Muscle layer of duodenum (tissue), 2 donors: ENCODE results near the gene CHSY3.

Experiments used
- H3K27ac ChIP-seq: one replicate; pipeline ENCODE4 v1.7.0; 2013; ENCODE audit warnings: mild to moderate bottlenecking, low read length
- H3K27me3 ChIP-seq: one replicate; pipeline ENCODE4 v1.7.0; 2013; ENCODE audit warnings: low read depth, mild to moderate bottlenecking, control low read depth, low read length
- H3K36me3 ChIP-seq, 2 donors: one replicate each; pipeline ENCODE4 v1.7.0; 2013; ENCODE audit warnings: low read length in 2 of 2, control low read depth in 1 of 2, mild to moderate bottlenecking in 1 of 2; ENCODE audit not compliant: insufficient read depth in 2 of 2, control insufficient read depth in 1 of 2
- H3K4me1 ChIP-seq, 2 donors: one replicate each; pipeline ENCODE4 v1.7.0; 2013; ENCODE audit warnings: low read length in 2 of 2, mild to moderate bottlenecking in 2 of 2, control low read depth in 1 of 2, moderate library complexity in 1 of 2; ENCODE audit not compliant: insufficient read depth in 2 of 2, control insufficient read depth in 1 of 2
- H3K4me3 ChIP-seq, 2 donors: one replicate each; pipeline ENCODE4 v1.7.0; 2013; ENCODE audit warnings: low read length in 2 of 2, low read depth in 1 of 2, mild to moderate bottlenecking in 1 of 2
- H3K9me3 ChIP-seq, 2 donors: one replicate each; pipeline ENCODE4 v1.7.0; 2013; ENCODE audit warnings: low read length in 2 of 2, control low read depth in 1 of 2, mild to moderate bottlenecking in 1 of 2; ENCODE audit not compliant: control insufficient read depth in 1 of 2
- donor health status: healthy.

The CHSY3 gene

DNA sequence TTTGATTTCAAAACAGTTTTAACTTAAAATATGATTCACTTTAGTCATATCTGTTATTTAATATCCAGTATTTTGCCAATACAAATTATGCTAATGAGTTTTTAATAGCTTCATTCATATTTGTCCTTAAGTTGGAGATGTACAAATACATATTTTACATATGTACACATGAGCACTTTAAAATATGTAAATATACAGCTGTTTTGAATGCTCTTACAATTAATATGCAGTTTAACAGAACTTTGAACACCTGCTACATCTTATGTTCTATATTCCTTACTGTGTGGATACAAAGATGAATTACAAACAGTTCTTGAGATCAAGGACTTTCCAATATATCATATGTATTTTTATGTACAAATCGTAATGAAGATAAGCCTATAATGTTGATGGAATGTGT, 74.0 kb downstream of the CHSY3 start:
- Histone ChIP-seq H3K27ac (no peak overlapping the region), H3K36me3 (no peaks in the 10 kb centered on the region), H3K4me1 (no peaks in the 10 kb centered on the region), H3K9me3 (peaks cover 0 to 4% of the 10 kb centered on the region in 2 donors), H3K4me3 (no peak overlapping the region), H3K27me3 (no peaks in the 10 kb centered on the region)

DNA sequence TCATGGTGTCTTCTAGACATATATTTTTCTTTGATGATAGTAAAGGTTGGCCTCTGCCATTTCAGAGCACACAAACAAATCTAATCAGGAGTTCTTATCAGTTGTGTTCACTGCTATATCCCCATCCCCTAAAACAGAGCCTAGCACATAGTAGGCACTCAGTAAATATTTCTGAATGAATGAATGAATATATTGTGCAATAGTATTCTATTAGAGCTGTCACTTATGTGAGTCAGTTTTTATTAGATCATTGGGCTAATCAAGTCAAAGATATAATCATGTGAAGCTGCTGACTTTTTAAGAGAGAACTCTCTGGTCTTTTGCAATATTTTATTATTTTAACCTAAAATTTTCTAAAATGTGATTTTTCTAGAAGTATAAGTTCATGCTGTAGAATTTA, 84.2 kb downstream of the CHSY3 start:
- Histone ChIP-seq H3K27me3 (no peaks in the 10 kb centered on the region), H3K4me1 (no peaks in the 10 kb centered on the region), H3K9me3 (peaks cover 10 to 17% of the 10 kb centered on the region in 2 donors), H3K4me3 (no peak overlapping the region), H3K27ac (no peak overlapping the region), H3K36me3 (no peaks in the 10 kb centered on the region)

DNA sequence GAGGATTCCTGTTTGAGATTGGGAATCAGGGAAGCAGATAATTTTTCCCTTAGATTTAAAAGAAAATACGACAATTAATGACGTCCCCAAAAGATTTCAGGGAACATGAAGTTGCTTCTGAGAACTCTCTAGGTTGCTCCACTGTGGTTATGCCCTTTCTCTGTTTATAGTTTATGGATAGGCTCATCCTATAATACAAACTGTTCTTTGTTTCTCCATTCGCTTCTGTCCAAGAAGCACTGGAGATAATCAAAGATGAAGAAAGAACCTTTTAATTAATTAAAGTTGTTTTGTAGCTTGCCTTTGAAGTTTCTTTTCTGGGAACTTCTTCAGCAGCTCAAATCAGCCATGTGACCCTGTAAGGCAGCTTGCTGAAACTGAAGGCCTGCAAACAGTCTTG, 87.5 kb downstream of the CHSY3 start:
- H3K4me1 ChIP-seq, result no peaks in the 10 kb centered on the region
- H3K36me3 ChIP-seq, result no peaks in the 10 kb centered on the region
- H3K9me3 ChIP-seq, result peaks cover 0 to 4% of the 10 kb centered on the region in 2 donors
- peak overlapping the region; percentile 40 for H3K27ac ChIP-seq
- no peak overlapping the region for H3K4me3 ChIP-seq
- no peaks in the 10 kb centered on the region for H3K27me3 ChIP-seq

DNA sequence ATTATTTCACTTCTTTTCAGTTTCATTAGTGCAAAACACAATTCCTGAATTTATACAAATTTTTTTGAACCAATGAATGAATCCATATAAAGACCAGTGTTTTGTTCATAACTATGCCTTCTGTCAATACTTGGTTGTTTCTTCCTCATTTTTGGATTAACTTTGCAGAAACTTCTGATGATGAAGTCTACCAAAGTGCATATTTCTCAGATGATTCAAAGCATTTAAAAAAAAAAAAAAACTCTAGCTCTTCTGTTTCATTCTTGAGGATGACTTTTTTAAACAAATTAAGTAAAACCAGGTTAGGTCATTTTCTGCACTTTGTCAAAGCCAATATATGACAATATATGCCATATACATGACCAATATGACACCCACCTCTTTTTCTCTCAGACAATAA, 92.6 kb downstream of the CHSY3 start:
- H3K4me3 ChIP-seq, result no peak overlapping the region
- H3K9me3 ChIP-seq, result no peaks in the 10 kb centered on the region
- H3K4me1 ChIP-seq, result no peaks in the 10 kb centered on the region
- no peak overlapping the region for H3K27ac ChIP-seq
- no peaks in the 10 kb centered on the region for H3K27me3 ChIP-seq
- no peaks in the 10 kb centered on the region for H3K36me3 ChIP-seq

DNA sequence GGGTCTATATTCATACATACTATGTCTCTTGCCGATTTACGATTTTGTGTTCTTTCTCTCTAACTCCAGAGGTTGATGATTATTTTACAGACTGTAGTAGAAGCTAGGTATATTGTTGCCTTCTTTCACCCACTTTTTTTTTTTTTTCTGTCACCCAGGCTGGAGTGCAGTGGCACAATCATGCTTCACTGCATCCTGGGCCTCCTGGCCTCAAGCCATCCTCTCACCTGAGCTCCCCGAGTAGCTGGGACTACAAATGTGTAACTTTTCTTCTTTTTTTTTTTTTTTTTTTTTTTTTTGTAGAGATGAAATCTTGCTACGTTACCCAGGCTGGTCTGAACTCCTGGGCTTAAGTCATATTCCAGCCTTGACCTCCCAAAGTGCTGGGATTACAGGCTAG, 96.2 kb downstream of the CHSY3 start:
- Histone ChIP-seq H3K4me1 (no peaks in the 10 kb centered on the region), H3K27me3 (no peaks in the 10 kb centered on the region), H3K36me3 (no peaks in the 10 kb centered on the region), H3K9me3 (no peaks in the 10 kb centered on the region), H3K4me3 (no peak overlapping the region), H3K27ac (no peak overlapping the region)

DNA sequence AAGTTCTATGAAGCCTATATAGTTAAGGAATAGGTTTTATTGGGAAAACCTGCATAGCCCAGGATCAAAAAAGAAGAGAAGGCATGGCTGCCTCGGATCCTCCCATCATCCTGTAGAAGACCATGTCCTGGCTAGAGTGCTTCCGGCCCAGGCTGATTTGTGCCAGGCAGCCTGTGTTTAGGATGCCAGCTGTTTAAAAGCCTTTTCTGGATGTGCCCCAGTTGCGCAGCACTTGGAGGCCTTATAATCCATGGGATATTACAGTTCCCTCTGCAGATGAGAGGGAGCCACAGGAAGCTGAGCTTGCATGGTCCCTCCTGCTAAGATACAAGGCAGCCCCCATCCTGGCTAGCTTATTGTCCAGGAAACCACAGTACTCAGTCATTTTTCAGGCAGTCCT, 97.9 kb downstream of the CHSY3 start:
- H3K4me3 ChIP-seq, result no peak overlapping the region
- H3K9me3 ChIP-seq, result no peaks in the 10 kb centered on the region
- H3K36me3 ChIP-seq, result no peaks in the 10 kb centered on the region
- no peaks in the 10 kb centered on the region for H3K27me3 ChIP-seq
- no peaks in the 10 kb centered on the region for H3K4me1 ChIP-seq
- no peak overlapping the region for H3K27ac ChIP-seq

DNA sequence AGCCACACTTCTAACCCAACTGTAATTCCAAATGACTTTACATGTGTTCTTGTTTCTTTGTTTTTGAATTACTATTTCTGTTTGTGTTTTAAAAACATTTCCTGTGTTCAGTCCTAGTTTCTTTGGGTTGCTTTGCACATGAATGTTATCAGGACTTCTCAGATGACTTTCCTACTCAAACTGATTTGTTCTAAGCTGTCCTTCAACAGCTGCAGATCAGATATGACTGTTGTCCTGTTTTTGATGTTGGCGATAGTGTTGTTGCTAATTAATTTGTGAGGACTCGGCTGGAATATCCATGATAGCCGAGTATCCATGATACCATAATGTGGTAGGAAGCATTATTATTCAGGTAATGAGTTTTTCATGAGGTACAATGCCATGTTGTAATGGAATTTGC, 98.6 kb downstream of the CHSY3 start:
- H3K4me1 ChIP-seq, result no peaks in the 10 kb centered on the region
- H3K36me3 ChIP-seq, result no peaks in the 10 kb centered on the region
- H3K4me3 ChIP-seq, result no peak overlapping the region
- H3K9me3 ChIP-seq, result no peaks in the 10 kb centered on the region
- H3K27me3 ChIP-seq, result no peaks in the 10 kb centered on the region
- H3K27ac ChIP-seq, result no peak overlapping the region

DNA sequence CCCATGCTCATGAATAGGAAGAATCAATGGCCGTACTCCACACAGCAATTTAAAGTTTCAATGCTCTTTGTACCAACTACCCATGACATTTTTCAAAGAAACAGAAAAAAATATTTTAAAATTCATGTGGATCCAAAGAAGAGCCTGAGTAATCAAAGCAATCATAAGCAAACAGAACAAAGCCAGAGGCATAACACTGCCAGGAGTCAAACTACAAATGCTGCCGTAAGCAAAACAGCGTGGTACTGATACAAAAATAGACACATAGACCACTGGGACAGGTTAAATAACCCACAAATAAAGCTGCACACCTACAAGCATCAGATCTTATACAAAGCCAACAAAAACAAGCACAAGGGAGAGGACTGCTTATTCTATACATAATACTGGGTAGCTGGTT, 107.7 kb downstream of the CHSY3 start:
- Histone ChIP-seq H3K9me3 (no peaks in the 10 kb centered on the region), H3K27me3 (no peaks in the 10 kb centered on the region)

DNA sequence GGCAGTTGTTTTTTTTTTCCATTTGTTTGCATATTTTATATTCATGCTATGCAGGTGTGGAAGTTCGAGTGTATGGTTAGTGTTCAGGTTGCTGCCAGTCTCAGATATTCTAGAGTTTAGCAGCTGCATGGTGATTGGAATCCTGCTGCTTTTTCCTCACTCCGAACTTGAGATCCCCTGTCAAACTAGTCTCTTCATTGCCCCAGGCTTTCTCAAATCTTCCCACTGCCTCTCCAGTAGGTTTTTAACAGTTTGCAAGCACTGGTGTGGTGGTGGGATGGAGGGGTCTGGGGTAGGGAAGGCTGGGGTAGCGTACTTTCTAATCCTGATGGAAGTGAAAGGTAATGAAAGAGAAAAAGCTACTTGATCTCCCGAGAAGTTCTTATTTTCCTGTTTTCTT, 112.9 kb downstream of the CHSY3 start:
- Histone ChIP-seq H3K4me3 (no peak overlapping the region), H3K9me3 (no peaks in the 10 kb centered on the region), H3K27me3 (no peaks in the 10 kb centered on the region), H3K27ac (no peak overlapping the region), H3K4me1 (no peaks in the 10 kb centered on the region), H3K36me3 (no peaks in the 10 kb centered on the region)

More for the DNA sequence above, 107.7 kb downstream of the CHSY3 start:
- H3K36me3 ChIP-seq, result no peaks in the 10 kb centered on the region
- H3K27ac ChIP-seq, result no peak overlapping the region
- no peaks in the 10 kb centered on the region for H3K4me1 ChIP-seq
- H3K4me3 ChIP-seq, result no peak overlapping the region

DNA sequence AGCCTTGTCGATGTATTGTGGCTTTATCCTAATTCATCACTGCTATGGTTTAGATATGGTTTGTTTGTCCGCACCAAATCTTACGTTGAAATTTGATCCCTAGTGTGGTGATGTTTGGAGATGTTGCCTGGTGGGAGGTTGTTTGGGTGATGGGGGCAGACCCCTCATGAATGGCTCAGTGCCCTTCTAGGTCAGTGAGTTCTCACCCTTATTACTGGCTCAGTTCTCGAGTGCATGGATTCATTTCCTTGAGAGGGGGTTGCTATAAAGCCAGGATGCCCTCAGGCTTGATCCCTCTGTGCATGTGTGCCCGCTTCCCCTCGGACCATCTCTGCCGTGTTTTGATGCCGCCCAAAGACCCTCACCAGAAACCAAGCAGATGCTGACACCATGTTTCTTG, 114.4 kb downstream of the CHSY3 start:
- Histone ChIP-seq H3K27me3 (no peaks in the 10 kb centered on the region), H3K4me1 (no peaks in the 10 kb centered on the region), H3K36me3 (no peaks in the 10 kb centered on the region), H3K4me3 (no peak overlapping the region), H3K9me3 (no peaks in the 10 kb centered on the region), H3K27ac (no peak overlapping the region)

DNA sequence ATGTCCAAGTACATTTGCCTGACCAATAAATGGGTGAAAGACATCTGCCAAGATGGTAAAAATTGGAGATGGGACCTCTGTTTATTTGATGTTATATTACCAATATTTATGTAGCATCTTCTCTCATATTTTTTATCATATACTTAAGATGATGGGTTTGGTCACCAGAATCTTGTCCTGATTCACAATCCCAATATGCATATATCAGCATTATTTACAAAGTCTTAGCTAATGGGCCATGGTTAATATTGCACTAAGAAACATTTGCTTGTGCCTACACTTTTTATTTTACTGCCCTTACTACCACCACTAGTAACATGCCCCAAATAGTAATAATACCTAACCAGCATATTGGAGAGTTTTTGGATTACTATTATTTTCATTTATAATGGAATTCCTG, 116.7 kb downstream of the CHSY3 start:
- Histone ChIP-seq H3K27ac (no peak overlapping the region), H3K4me1 (no peaks in the 10 kb centered on the region), H3K9me3 (no peaks in the 10 kb centered on the region), H3K36me3 (no peaks in the 10 kb centered on the region), H3K27me3 (no peaks in the 10 kb centered on the region), H3K4me3 (no peak overlapping the region)

DNA sequence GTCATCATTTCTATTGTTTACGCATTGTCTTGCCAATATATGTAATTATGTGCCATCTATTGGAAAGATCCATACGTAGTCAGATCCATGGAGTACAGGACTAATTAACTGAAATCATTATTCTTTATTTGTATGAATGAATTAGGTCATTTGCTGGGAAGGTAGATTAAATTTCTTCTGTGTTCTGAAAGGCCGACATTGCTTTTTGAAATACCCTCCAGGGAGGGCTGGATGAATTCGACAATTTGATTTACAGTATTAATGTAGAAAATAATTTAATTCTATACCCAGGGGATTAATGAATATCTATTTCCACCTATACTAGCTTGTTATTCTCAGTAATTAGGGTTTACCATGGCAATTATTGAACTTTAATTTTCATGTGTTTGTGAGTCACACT, 117.6 kb downstream of the CHSY3 start:
- Histone ChIP-seq H3K36me3 (no peaks in the 10 kb centered on the region), H3K27me3 (no peaks in the 10 kb centered on the region), H3K4me1 (no peaks in the 10 kb centered on the region), H3K27ac (no peak overlapping the region), H3K9me3 (no peaks in the 10 kb centered on the region), H3K4me3 (no peak overlapping the region)
